Measurements from ENCODE around the gene RPGRIP1L. TPM values are rescaled to one million over a fixed set of nuclear protein-coding genes. Genes with fewer than 3 reads are reported as not detected.

RPGRIP1L gene
- total and polyA plus RNA-seq, 2 of the 13 experiments (the other 11 are each of a cell fraction or from before 2014, with no cell fraction given) = 5.0 to 13.5 TPM

- peaks cover 38% of the 10 kb centered on the region for H3K79me2 ChIP-seq (ENCODE audit: insufficient read depth, low read length)
- H4K20me1 ChIP-seq (ENCODE audit: insufficient read depth, low read length) = no peaks in the 10 kb centered on the region
- no peaks in the 10 kb centered on the region for H3K9me3 ChIP-seq (ENCODE audit: low read length)
- 1% methylated on average over 6 of the region's 6 CpGs for WGBS (ENCODE audit: low lambda C conversion rate)
- ATAC-seq = no peak
- BruUV-seq (replicated peaks) = TSS peak; percentile 62
- H3K27ac ChIP-seq (ENCODE audit: extremely low read length, insufficient read depth, low read length) = peak overlapping the region; percentile 58
- peak overlapping the region; percentile 80 to 90 (median 84) for H3K4me3 ChIP-seq (replicated peaks in 1 of 3; ENCODE audit: insufficient read depth in 1 of 3, low read depth in 2 of 3, low read length in 3 of 3)
- DNase-seq (ENCODE audit: low spot score) = no peak
- in situ Hi-C loops (cut with HindIII; ENCODE audit: extremely low pct_ligation_motif_present, low pct_unique_long_range_greater_than_20kb) = no loop called here
- ChIA-PET CTCF (ENCODE audit: low intra/inter-chr PET ratio, low total read pairs) (no interaction called here), POLR2A (interaction anchor here (0.8 to 1.7 kb wide), 9 partner anchors 11 to 269 kb away, joined by 3 to 6 read pairs (median 3); no protein-coding TSS in a partner anchor)
- FAIRE-seq = no peak
- H3K36me3 ChIP-seq (replicated peaks in 1 of 2; ENCODE audit: control insufficient read depth in 1 of 2, insufficient read depth in 2 of 2, low read length in 2 of 2) = no peaks in the 10 kb centered on the region
- peaks cover 19% of the 10 kb centered on the region for H3K4me1 ChIP-seq (ENCODE audit: insufficient read depth, low read length)
- H3K27me3 ChIP-seq (ENCODE audit: control insufficient read depth in 1 of 2, insufficient read depth in 2 of 2, low read length in 2 of 2) = no peaks in the 10 kb centered on the region; a peak in 1 of 5 replicates
- peak overlapping the region; percentile 82 for H3K9ac ChIP-seq (ENCODE audit: insufficient read depth, low read depth, low read length)
- peak overlapping the region; percentile 93 for H3K4me2 ChIP-seq (ENCODE audit: low read depth, low read length)
- H2AFZ ChIP-seq (ENCODE audit: low read length) = peak overlapping the region; percentile 82
- intact Hi-C loops (cut with micrococcal nuclease; ENCODE audit: unreplicated experiment) = loop anchor here (5.0 kb wide), 2 partner anchors 53 to 192 kb away; no protein-coding TSS in a partner anchor
- TF ChIP-seq SAFB2 (CRISPR knock-in tag; IDR thresholded peaks at IDR 0.05; ENCODE audit: borderline replicate concordance, low read depth) = 0 out of 2 replicates have a peak, but pooled peaks have one; percentile 4
- no peak for TF ChIP-seq ZNF17 (CRISPR knock-in tag; IDR thresholded peaks at IDR 0.05)
- TF ChIP-seq KAT2B (IDR thresholded peaks at IDR 0.05; ENCODE audit: borderline replicate concordance, low read depth, low read length) = no peak
- TF ChIP-seq MAF1 (CRISPR knock-in tag; IDR thresholded peaks at IDR 0.05; ENCODE audit: borderline replicate concordance) = 0 out of 2 replicates have a peak, but pooled peaks have one; percentile 8
- no peak for TF ChIP-seq NFIB (CRISPR knock-in tag; IDR thresholded peaks at IDR 0.05; ENCODE audit: borderline replicate concordance)
- TF ChIP-seq PAX8 (CRISPR knock-in tag; IDR thresholded peaks at IDR 0.05; ENCODE audit: borderline replicate concordance) = 0 out of 2 replicates have a peak, but pooled peaks have one; percentile 18
- TF ChIP-seq HIC2 (CRISPR knock-in tag; IDR thresholded peaks at IDR 0.05; ENCODE audit: low read depth) = no peak
- TF ChIP-seq ZNF124 (CRISPR knock-in tag; IDR thresholded peaks at IDR 0.05) = no peak
- TF ChIP-seq ELK4 (CRISPR knock-in tag; IDR thresholded peaks at IDR 0.05; ENCODE audit: borderline replicate concordance) = no peak
- no peak for TF ChIP-seq ZSCAN25 (CRISPR knock-in tag; IDR thresholded peaks at IDR 0.05)
- TF ChIP-seq ZNF800 (CRISPR knock-in tag; IDR thresholded peaks at IDR 0.05) = 0 out of 2 replicates have a peak, but pooled peaks have one; percentile 35
- no peak for TF ChIP-seq DBP (CRISPR knock-in tag; IDR thresholded peaks at IDR 0.05; ENCODE audit: not compliant biosample characterization)
- TF ChIP-seq ARNT (IDR thresholded peaks at IDR 0.05) = no peak
- TF ChIP-seq ZNF629 (CRISPR knock-in tag; conservative IDR thresholded peaks at IDR 0.05) = no peak
- TF ChIP-seq GTF3A (CRISPR knock-in tag; conservative IDR thresholded peaks at IDR 0.05) = no peak
- TF ChIP-seq ZNF224 (CRISPR knock-in tag; IDR thresholded peaks at IDR 0.05) = no peak
- TF ChIP-seq ZFP1 (CRISPR knock-in tag; IDR thresholded peaks at IDR 0.05) = no peak
- no peak for TF ChIP-seq KDM1A (CRISPR knock-in tag; IDR thresholded peaks at IDR 0.05)
- no peak for TF ChIP-seq HINFP (CRISPR knock-in tag; IDR thresholded peaks at IDR 0.05; ENCODE audit: low read depth)
These were observed 770 bp upstream of the RPGRIP1L start for GRCh38 chr16:53704445-53704813.
